GM12892 (cell line): Measurements from ENCODE around the gene SLC22A13. TPM values are rescaled to one million over a fixed set of nuclear protein-coding genes. Genes with fewer than 3 reads are reported as not detected.
"Not testable (repeated sequence)": the region's sequence is repeated elsewhere in the genome, so short reads cannot be mapped to it uniquely, and the experiment has no call there.

Experiments
- DNase-seq: peaks from one replicate; pipeline ENCODE4 v3.0.0; 2011; ENCODE audit not compliant: insufficient read length
- FAIRE-seq: peaks from 2 replicates; lab custom pipeline; 2011; peaks lifted over from hg19 to GRCh38; lab: Jason Lieb, UNC
- POLR2A ChIP-seq: IDR thresholded peaks from 2 replicates; pipeline ENCODE4 v1.6.1; 2011; ENCODE audit warnings: low read depth, low read length, control low read depth
- POLR2AphosphoS5 ChIP-seq: IDR thresholded peaks from 2 replicates; pipeline ENCODE4 v1.6.1; 2011; ENCODE audit warnings: low read depth, low read length, control low read depth
- TAF1 ChIP-seq: IDR thresholded peaks from 2 replicates; pipeline ENCODE4 v1.6.1; 2011; ENCODE audit warnings: low read depth, mild to moderate bottlenecking, control low read depth, low read length, borderline replicate concordance
- polyA plus RNA-seq: library from polyadenylated mRNA; unstranded; fragments of >200 nt; gene quantifications from one replicate; pipeline ENCODE4 v1.2.1, GENCODE V29; 2012; ENCODE audit warnings: missing spikeins, inconsistent platforms; ENCODE audit not compliant: missing spikeins

The SLC22A13 gene
- polyA plus RNA-seq, result 0.17 TPM

DNA sequence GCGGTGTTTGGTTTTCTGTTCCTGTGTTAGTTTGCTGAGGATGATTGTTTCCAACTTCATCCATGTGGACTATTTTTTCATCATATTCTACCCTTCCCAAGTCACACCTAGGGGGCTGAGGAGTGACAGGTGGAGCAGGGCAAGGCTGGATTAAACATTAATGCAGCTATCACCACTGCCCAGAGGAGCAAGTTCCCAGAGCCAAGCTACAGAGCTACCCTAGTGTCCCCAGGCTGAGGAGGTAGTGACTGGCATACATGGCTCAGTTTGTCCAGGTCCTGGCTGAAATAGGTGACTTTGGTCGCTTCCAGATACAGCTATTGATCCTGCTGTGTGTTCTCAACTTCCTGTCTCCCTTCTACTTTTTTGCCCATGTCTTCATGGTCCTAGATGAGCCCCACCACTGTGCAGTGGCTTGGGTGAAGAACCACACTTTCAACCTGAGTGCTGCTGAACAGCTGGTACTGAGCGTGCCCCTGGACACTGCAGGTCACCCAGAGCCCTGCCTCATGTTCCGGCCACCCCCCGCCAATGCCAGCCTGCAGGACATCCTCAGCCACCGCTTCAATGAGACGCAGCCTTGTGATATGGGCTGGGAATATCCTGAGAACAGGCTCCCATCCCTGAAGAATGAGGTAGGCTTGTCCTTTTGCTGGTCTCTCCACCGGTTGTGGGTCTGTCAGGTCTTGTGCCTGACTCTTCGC is at the start of gene SLC22A13:
Gene SLC22A13 (plus strand): TSS at position 209 of the 704 bp plus-strand sequence. CDS start 49 bp downstream, at position 258.
- DNase-seq (no peak), FAIRE-seq (no peak)

DNA sequence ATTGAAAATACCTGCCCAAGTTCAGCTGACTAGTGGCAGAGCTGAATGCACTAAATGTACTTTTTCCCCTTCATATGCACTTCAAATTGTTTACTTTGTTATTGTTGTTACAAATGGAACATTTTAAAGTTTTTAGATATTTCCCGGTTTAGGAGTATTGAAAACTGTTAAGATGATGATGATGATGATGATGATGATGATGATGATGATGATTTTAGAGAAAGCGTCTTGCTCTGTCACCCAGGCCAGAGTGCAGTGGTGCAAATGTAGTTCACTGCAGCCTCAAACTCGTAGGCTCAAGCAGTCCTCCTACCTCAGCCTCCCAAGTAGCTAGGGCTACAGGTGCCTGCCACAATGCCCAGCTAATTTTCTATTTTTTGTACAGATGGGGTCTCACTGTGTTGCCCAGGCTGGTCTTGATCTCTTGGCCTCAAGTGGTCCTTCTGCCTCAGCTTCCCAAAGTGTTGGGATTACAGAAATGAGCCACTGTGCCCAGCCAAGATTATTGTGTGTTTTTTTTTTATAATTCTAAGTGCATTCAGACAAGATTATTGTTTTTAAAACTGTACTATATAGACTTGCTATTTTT is 45.9 kb upstream of the SLC22A13 start:
- DNase-seq (no peak), FAIRE-seq (no peak)
- TF ChIP-seq POLR2A (no peak), TAF1 (no peak), POLR2AphosphoS5 (no peak)

More for the DNA sequence above, at the start of gene SLC22A13:
- no peak for TF ChIP-seq POLR2A
- no peak for TF ChIP-seq POLR2AphosphoS5
- no peak for TF ChIP-seq TAF1

GRCh38 chr3:38221005-38221404 is 44.6 kb upstream of the SLC22A13 start:
- no peak for FAIRE-seq
- no peak for DNase-seq
- TF ChIP-seq POLR2A, result no peak
- no peak for TF ChIP-seq TAF1
- TF ChIP-seq POLR2AphosphoS5, result no peak

- no peak for TF ChIP-seq TAF1
- TF ChIP-seq POLR2A, result no peak
- TF ChIP-seq POLR2AphosphoS5, result no peak
- DNase-seq, result no peak
Measured at GRCh38 chr3:38222032-38222634, 43.5 kb upstream of the SLC22A13 start.

DNA sequence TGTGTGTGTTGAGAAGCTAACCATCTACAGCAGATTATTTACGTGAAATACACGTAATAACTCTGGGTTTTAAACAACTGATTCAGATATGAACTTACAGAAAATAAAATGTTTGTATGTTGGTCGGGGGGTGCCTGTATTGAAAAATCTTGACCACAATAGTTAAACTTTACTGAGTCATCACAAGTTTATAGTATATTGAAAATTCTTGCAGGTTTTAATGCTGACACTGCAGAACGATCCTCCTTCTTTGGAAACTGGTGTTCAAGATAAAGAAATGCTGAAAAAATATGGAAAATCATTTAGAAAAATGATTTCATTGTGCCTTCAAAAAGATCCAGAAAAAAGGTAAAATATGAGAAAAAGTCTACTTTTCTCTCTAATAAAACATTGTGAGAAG is 41.3 kb upstream of the SLC22A13 start:
- TF ChIP-seq TAF1, result no peak
- TF ChIP-seq POLR2AphosphoS5, result no peak
- TF ChIP-seq POLR2A, result no peak
- no peak for FAIRE-seq
- no peak for DNase-seq

More at GRCh38 chr3:38222032-38222634, 43.5 kb upstream of the SLC22A13 start:
- FAIRE-seq, result peak; percentile 67

- TF ChIP-seq POLR2AphosphoS5 (no peak), TAF1 (no peak), POLR2A (no peak)
- no peak for FAIRE-seq
- no peak for DNase-seq
Measured at GRCh38 chr3:38226273-38226672, 39.3 kb upstream of the SLC22A13 start.

GRCh38 chr3:38227989-38228388 is 37.6 kb upstream of the SLC22A13 start:
- no peak for TF ChIP-seq POLR2AphosphoS5
- no peak for TF ChIP-seq POLR2A
- no peak for TF ChIP-seq TAF1
- DNase-seq (no peak), FAIRE-seq (peak; percentile 24)

- no peak for TF ChIP-seq POLR2AphosphoS5
- no peak for TF ChIP-seq TAF1
- TF ChIP-seq POLR2A, result no peak
- FAIRE-seq (no peak), DNase-seq (no peak)
Measured at GRCh38 chr3:38229036-38229435, 36.6 kb upstream of the SLC22A13 start.

- DNase-seq, result no peak
- no peak for FAIRE-seq
- TF ChIP-seq POLR2A (no peak), TAF1 (no peak), POLR2AphosphoS5 (no peak)
Measured at GRCh38 chr3:38232701-38233100, 32.9 kb upstream of the SLC22A13 start.

DNA sequence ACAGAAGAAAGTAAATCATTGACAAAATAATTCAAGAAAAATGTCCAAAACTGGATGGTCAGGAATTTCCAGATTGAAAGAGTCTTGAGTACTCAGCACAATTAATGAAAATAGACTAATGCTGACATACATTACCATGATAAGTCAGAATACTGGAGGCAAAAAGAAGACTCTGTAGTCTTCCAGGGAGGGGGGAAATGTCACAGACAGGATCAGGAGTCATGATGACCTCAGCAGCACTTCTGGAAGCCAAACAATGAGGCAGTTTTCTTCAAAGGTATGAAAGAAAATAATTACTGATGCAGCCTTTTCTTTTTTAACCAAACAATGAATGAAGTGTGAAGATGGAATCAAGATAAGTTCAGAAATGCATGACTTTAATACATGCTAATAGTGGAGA is 30.1 kb upstream of the SLC22A13 start:
- TF ChIP-seq POLR2A (no peak), POLR2AphosphoS5 (no peak), TAF1 (no peak)
- DNase-seq (no peak), FAIRE-seq (no peak)

- no peak for TF ChIP-seq TAF1
- TF ChIP-seq POLR2A, result no peak
- TF ChIP-seq POLR2AphosphoS5, result no peak
- no peak for FAIRE-seq
- no peak for DNase-seq
Measured at GRCh38 chr3:38238416-38239008, 27.1 kb upstream of the SLC22A13 start.

- DNase-seq, FAIRE-seq: not testable (repeated sequence)
Measured at GRCh38 chr3:38242812-38243211, 22.8 kb upstream of the SLC22A13 start.

DNA sequence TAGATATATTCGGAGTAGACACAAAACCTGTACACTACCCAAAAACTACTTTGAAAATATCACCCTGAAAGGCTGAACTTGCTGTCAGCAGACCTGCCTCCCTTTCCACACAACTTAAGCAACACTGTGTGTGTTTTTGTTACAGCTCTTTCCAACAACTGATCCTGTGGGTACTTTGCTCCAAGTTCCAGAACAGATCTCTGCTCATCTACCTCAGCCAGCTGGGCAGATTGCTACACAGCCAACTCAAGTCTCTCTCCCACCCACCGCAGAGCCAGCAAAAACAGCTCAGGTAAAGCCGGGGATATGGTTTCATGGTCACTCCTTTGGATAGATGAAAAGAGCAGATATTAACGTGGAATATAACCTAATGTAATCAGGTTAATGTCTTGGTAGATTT is 19.7 kb upstream of the SLC22A13 start:
- FAIRE-seq (no peak), DNase-seq (no peak)
- TF ChIP-seq TAF1 (no peak), POLR2AphosphoS5 (no peak), POLR2A (no peak)
